ENCODE data around the gene MIPOL1.

GRCh38 chr14:37275963-37276362 is 78.2 kb downstream of the MIPOL1 start:
- TF ChIP-seq CTCF (IDR thresholded peaks at IDR 0.05; ENCODE audit: low read length) (no peak), EZH2 (IDR thresholded peaks at IDR 0.05; ENCODE audit: borderline replicate concordance, low read length) (no peak)
